Measurements from ENCODE around the gene KCTD7.

The KCTD7 gene

GRCh38 chr7:66657798-66658197 is 29.1 kb downstream of the KCTD7 start:
- Histone ChIP-seq H3K4me3 (no peak overlapping the region), H3K27ac (no peak overlapping the region)
- DNase-seq (ENCODE audit: low spot score), result no peak
- no peak for TF ChIP-seq CTCF (IDR thresholded peaks at IDR 0.05)

GRCh38 chr7:66662646-66663264 is 34.1 kb downstream of the KCTD7 start:
- no peak for TF ChIP-seq CTCF (IDR thresholded peaks at IDR 0.05)
- no peak overlapping the region for H3K27ac ChIP-seq
- DNase-seq (ENCODE audit: low spot score), result no peak
- H3K4me3 ChIP-seq, result no peak overlapping the region

- Histone ChIP-seq H3K4me3 (no peak overlapping the region), H3K27ac (no peak overlapping the region)
- no peak for DNase-seq (ENCODE audit: low spot score)
- no peak for TF ChIP-seq CTCF (IDR thresholded peaks at IDR 0.05)
These were observed 36.1 kb downstream of the KCTD7 start for GRCh38 chr7:66664590-66665293.

GRCh38 chr7:66666313-66666952 is 37.8 kb downstream of the KCTD7 start:
- TF ChIP-seq CTCF (IDR thresholded peaks at IDR 0.05), result no peak

GRCh38 chr7:66667023-66667728 is 38.5 kb downstream of the KCTD7 start:
- no peak for TF ChIP-seq CTCF (IDR thresholded peaks at IDR 0.05)
- Histone ChIP-seq H3K4me3 (no peak overlapping the region), H3K27ac (no peak overlapping the region)
- DNase-seq (ENCODE audit: low spot score), result no peak

More at GRCh38 chr7:66666313-66666952, 37.8 kb downstream of the KCTD7 start:
- Histone ChIP-seq H3K4me3 (no peak overlapping the region), H3K27ac (no peak overlapping the region)
- DNase-seq (ENCODE audit: low spot score), result no peak

GRCh38 chr7:66668112-66668511 is 39.4 kb downstream of the KCTD7 start:
- Histone ChIP-seq H3K4me3 (no peak overlapping the region), H3K27ac (no peak overlapping the region)
- DNase-seq (ENCODE audit: low spot score), result no peak

More at GRCh38 chr7:66668112-66668511, 39.4 kb downstream of the KCTD7 start:
- TF ChIP-seq CTCF (IDR thresholded peaks at IDR 0.05), result no peak
